ENCODE measurements around the gene IFNW1. TPM values are rescaled to one million over a fixed set of nuclear protein-coding genes. Genes with fewer than 3 reads are reported as not detected.

The IFNW1 gene
- total RNA-seq, 4 donors from 2014 or later, result not detected

DNA sequence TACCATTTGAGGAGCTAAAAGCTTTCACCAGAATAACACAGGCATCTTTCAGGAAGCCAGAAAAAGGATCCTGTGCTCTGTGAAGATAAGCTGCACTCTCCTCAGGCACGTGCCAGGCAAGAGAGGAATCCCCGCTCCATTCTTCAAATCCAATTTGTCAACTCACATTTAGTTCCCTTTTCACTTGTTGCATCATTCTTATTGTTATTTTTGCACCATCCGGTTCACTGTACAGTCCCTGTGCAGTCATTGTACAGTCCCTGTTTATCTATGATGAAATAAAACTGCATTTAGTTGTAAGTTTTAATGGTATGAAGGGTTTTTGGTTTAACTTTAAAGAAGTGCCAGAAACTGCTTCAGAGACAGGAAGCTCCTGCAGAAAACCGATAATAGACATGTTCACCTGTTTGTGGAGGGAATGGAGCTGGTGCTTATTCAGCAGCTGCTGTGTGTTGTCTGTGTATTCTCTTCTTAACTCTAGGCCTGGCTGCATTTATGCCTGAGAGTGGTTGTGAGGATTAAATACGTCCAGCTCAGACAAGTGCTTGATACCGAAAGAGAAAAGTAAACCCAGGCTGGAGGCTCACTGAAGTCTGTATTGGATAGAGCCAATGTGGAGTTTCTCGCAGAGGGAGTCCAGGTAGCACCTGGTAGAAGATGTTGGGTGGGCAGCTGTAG, 22.4 kb downstream of the IFNW1 start:
- 78 to 79% methylated on average over 7 of the region's 7 CpGs for WGBS, 2 donors
- H3K4me3 ChIP-seq (ENCODE audit: low read depth, poor library complexity, severe bottlenecking), result no peak overlapping the region
- TF ChIP-seq, protein P1, sequence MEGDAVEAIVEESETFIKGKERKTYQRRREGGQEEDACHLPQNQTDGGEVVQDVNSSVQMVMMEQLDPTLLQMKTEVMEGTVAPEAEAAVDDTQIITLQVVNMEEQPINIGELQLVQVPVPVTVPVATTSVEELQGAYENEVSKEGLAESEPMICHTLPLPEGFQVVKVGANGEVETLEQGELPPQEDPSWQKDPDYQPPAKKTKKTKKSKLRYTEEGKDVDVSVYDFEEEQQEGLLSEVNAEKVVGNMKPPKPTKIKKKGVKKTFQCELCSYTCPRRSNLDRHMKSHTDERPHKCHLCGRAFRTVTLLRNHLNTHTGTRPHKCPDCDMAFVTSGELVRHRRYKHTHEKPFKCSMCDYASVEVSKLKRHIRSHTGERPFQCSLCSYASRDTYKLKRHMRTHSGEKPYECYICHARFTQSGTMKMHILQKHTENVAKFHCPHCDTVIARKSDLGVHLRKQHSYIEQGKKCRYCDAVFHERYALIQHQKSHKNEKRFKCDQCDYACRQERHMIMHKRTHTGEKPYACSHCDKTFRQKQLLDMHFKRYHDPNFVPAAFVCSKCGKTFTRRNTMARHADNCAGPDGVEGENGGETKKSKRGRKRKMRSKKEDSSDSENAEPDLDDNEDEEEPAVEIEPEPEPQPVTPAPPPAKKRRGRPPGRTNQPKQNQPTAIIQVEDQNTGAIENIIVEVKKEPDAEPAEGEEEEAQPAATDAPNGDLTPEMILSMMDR (IDR thresholded peaks at IDR 0.05), result no peak
- TF ChIP-seq POLR2A (IDR thresholded peaks at IDR 0.05), result no peak
- DNase-seq (ENCODE audit: low spot score in 2 of 2), result no peak
- intact Hi-C loops (cut with DNase I; ENCODE audit: low total_unique reads), result no loop called here

DNA sequence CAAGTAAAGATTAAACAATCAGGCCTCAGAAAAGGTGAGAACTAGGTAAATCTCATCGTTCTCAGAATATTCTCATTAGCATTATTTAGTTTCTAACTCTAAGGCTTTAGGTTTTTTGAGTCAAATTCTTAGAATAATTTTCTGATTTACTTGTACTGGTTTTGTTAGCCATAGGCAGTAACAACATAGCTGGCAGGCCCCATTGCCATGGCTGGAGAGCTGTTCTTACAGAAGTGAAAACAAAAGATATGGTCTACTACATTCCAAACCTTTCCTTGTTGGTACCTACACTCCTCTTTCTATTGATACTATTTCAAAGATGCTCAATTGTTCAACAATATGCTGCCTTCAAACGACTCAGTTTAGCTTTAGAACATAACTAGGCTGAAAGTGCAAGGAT, 27.3 kb downstream of the IFNW1 start:
- intact Hi-C loops (cut with DNase I; ENCODE audit: low total_unique reads), result no loop called here

DNA sequence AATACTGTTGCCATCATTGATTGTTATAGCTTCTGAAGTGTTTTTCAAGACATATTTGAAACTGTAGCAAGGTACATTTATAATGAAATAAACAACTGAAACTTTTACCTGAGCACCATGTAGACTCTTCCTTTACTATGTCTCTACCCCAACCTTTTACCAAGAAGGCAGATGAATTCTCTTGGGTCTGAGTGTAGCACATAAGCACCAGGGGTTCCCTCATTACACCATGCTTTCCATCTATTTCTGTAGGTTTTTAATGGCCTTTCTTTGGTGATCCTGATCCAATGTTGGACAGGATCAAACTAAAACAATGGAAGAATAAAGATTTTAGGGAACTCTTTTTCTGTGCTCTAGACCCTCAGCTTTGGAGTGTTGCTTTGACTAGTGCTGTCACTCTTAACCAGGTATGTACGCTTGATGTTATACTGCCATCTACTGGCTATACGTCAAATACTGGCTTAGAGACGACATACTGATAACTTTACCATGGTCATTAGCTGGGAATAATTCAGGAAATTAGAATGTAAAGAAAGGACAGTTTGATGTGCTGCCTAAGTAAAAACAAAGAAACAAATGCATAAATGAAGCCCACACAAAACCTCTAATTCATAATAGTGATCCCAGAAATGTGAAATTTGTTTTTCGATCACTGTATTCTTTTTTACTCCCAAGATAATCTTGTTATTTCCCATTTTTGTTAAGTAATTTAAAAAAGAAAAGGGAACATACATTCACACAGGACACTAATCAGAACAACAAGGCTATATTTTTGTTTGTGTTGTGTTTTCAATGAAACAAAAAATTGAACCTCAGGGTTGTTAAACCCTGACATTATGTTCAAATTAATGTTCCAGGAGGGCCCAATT, 30.7 kb downstream of the IFNW1 start:
- intact Hi-C loops (cut with DNase I; ENCODE audit: low total_unique reads), result no loop called here
- 24% methylated on average over 4 of the region's 4 CpGs for WGBS, 2 donors
- DNase-seq (ENCODE audit: low spot score in 2 of 2), result no peak
- no peak overlapping the region for H3K4me3 ChIP-seq (ENCODE audit: low read depth, poor library complexity, severe bottlenecking)
- no peak for TF ChIP-seq POLR2A (IDR thresholded peaks at IDR 0.05)

More for the DNA sequence above, 27.3 kb downstream of the IFNW1 start:
- DNase-seq (ENCODE audit: low spot score in 2 of 2), result no peak
- WGBS, 2 donors, result 65 to 72% methylated on average over 2 of the region's 2 CpGs
- no peak overlapping the region for H3K4me3 ChIP-seq (ENCODE audit: low read depth, poor library complexity, severe bottlenecking)
- TF ChIP-seq, protein P1 (IDR thresholded peaks at IDR 0.05), result no peak
- no peak for TF ChIP-seq POLR2A (IDR thresholded peaks at IDR 0.05)

DNA sequence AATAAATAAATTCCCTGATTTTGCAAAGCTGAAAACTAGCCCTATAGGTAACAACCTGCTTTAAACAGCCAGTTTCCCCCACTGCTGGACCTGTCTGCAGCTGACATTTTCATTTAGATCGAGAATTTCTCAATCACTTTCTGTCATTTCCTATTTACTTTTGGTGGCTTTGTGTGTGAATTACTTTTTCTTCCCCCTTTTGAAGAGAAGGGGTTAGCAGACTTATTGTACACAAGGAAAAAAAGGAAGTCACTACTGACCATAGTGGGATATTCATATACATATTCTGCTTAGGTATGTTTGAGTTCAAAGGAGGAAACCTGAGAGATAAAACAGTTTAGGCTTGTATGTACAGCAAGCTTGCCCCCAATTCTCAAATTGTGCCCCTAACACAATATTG, 36.8 kb downstream of the IFNW1 start:
- no peak for DNase-seq (ENCODE audit: low spot score in 2 of 2)
- no peak overlapping the region for H3K4me3 ChIP-seq (ENCODE audit: low read depth, poor library complexity, severe bottlenecking)
- intact Hi-C loops (cut with DNase I; ENCODE audit: low total_unique reads), result loop anchor here (5.0 kb wide), 1 partner anchor 162 kb away; no protein-coding TSS in a partner anchor
- TF ChIP-seq POLR2A (IDR thresholded peaks at IDR 0.05), result no peak
- TF ChIP-seq, protein P1 (IDR thresholded peaks at IDR 0.05), result no peak
- 59 to 71% methylated on average over 1 of the region's 1 CpG for WGBS, 2 donors

DNA sequence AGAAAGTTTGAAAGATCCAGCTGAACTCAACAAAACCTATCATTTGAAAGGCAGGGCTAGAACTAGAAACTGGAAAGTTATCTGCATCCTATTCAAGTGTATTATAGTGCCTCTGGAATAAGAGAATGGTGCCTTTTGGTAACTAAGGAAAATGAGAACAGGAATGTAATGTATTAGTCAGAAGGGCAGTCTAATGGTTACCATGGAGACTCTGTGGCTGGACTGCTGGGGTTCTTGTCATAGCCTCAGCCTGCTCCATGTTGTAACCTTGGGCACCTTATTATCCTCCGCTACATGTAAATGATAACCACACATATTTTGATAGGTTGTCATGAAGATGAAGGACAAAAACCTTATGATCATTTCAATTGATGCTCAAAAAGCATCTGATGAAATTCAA, 39.3 kb downstream of the IFNW1 start:
- DNase-seq (ENCODE audit: low spot score in 2 of 2), result no peak
- H3K4me3 ChIP-seq (ENCODE audit: low read depth, poor library complexity, severe bottlenecking), result no peak overlapping the region
- intact Hi-C loops (cut with DNase I; ENCODE audit: low total_unique reads), result loop anchor here (5.0 kb wide), 1 partner anchor 160 kb away; no protein-coding TSS in a partner anchor
- TF ChIP-seq, protein P1 (IDR thresholded peaks at IDR 0.05), result no peak
- no peak for TF ChIP-seq POLR2A (IDR thresholded peaks at IDR 0.05)
- 91 to 100% methylated on average over 1 of the region's 1 CpG for WGBS, 2 donors

DNA sequence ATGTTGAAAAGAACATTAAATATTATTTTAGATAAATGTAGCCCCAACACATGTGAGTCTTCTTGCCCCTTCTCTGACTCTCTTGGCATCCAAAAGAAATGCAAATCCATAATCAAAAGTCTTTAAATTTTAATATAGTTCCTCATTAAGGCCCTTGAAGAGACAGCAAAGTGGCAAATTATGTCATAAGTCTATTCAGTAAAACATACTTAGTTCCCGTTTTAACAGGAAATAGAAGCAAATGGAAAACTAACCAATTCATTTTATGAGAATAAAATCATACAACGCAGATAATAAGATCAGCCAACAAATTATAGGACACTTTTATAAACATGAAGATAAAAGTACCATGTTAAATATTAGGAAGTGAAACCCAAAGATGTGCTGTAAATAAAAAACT, 43.8 kb downstream of the IFNW1 start:
- TF ChIP-seq, protein P1 (IDR thresholded peaks at IDR 0.05), result no peak
- H3K4me3 ChIP-seq (ENCODE audit: low read depth, poor library complexity, severe bottlenecking), result no peak overlapping the region
- intact Hi-C loops (cut with DNase I; ENCODE audit: low total_unique reads), result no loop called here
- no peak for DNase-seq (ENCODE audit: low spot score in 2 of 2)
- 77 to 87% methylated on average over 2 of the region's 2 CpGs for WGBS, 2 donors

Measured in lower leg skin (tissue), 4 donors.